ENCODE data around the gene RBKS.
A peak's percentile ranks its signal among the peaks of the same experiment; 100 is the strongest.

The RBKS gene

GRCh38 chr2:27890146-27890923 is at the start of gene RBKS, which contains the start of gene BABAM2:
Gene RBKS (minus strand): TSS chr2:27890387. CDS start chr2:27890345, 42 bp downstream.
Gene BABAM2 (plus strand): TSS chr2:27890729. CDS start chr2:27894557, 3,828 bp downstream.
- DNase-seq: peak; percentile 90 to 97 (median 94)

GRCh38 chr2:27935026-27935425 is 44.8 kb upstream of the RBKS start:
- DNase-seq: no peak

DNA sequence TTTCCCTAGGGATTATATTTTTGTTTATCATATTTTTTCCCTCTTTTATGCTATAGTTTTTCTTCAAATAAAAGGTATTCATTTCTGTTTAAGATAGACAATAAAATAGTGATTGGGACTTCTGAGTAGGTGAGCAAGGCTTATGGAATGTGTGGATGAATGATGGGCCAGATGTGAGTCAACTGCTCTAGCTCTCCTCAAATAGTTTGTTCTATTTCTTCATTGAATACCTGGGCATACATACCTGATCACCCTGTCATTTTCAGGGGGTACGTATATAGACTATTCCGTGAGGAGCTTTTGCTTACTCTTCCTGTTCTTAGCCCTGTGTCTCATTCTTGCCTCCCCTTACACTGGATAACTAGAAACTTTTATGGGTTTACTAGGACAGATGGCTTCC is 42.2 kb upstream of the RBKS start:
- DNase-seq: no peak

- DNase-seq: no peak
These were observed 41.3 kb upstream of the RBKS start for GRCh38 chr2:27931361-27931950.

DNA sequence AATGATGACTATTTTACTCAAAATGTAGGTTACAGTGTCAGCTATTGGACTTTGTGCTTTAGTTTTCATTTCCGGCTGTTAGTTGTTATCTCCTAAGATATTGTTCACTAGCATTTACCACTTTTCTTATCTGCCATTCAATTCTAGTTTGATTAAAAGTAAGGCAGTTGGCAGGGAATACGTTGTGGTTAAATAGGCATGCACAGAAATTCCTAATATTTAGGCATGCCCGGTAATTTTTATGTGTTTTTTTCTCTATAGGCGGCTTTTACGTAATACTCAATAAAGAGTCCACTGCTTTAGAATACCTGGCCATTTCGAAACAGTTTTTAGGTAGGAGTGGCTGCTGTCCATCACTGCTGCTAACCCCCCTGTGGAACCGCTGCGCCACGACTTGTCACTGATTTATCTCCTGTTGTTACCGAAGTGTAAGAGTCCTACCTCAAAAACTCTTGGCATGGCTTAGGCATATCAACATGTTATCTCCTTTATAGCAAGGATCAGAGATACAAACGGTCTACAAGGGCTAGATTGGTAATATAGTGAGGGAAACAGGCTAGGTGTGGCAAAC is 39.8 kb upstream of the RBKS start:
- DNase-seq: no peak

DNA sequence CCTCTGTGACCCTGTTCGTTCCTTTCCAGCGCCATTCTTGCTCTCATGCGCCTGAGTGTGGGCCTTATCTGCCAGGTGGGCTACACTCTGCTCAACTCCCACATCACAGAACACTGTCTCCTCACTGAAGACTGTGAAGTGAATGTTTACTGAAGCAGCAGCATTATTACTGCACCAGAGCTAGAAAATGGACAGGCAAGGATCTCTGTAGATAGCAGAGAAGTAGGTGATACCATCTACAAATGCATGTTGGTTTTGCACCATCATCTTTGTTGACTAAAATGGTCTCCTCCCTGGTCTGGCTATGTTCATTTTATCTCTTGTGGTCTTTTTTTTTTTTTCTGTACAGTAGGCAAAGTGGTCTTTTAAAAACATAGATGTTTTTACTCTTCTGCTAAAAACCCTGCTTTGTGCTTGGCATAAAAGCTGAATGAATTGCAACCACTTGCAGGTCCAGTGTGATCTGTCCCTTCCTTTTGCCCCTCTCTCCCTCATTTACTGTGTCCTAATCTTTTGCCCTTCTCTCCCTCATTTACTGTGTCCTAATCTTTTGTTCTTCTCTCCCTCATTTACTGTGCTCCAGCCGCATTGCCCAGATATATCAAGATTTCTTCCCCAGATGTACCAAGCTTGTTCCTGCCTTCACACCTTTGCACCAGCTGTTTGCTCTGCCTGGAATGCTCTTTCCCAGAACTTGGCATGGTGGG is 35.7 kb upstream of the RBKS start:
- no peak for DNase-seq

DNA sequence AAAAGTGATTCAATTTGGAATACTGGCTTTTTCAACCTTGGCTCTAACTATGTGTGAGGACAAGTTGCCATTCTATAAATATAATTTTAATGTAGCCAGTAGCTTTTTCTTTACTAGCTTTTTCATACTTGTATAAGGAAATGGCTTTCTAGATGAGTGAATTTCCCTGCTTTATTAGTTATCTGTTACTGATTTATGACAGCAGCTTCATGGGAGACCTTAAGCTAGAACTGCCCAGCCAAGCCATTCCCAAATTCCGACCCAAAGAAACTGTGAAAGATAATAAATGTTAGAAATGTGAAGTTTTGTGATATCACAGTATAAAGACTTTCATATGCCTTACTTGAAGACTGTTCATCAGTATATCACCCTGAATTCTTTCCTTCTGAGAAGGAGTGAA is 32.7 kb upstream of the RBKS start:
- DNase-seq: no peak

GRCh38 chr2:27921880-27922547 is 31.8 kb upstream of the RBKS start:
- no peak for DNase-seq

GRCh38 chr2:27921424-27921823 is 31.2 kb upstream of the RBKS start:
- no peak for DNase-seq

- DNase-seq: peak; percentile 70 to 93 (median 90)
These were observed 30.1 kb upstream of the RBKS start for GRCh38 chr2:27920148-27920885.

DNA sequence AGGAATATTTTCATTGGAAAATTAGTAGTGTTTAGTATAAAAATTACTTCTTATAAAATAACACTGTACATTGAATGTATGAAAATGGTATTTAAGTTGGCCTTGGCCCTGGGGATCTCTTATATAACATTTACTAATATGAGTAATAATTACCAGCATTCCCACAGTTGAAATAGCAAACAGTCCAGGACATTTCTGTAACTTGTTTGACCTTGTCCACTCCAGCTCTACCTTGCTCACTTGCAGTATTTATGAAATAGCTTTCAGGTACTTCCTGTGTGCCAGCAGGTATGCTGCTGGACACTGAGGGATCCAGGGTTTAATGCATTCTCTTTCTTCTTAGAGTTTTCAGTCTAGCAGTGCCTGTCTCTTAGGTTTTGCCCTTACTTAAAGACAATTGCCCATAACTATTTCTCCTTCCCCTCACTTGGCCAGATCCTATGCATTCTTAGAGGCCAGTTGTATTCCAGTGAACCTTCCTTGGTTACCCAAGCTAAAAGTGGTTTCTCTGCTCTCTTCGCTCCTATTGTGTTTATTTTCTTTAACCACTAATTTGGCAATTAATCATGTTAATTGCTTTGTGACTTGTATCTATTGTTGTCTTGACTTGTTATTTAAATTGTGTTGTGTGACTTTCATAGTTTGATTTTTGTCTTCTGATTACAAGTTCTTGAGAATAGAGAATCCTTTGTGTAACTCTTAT is 26.3 kb upstream of the RBKS start:
- DNase-seq: no peak

GRCh38 chr2:27915874-27916273 is 25.7 kb upstream of the RBKS start:
- DNase-seq: no peak

- DNase-seq: no peak
These were observed 25.0 kb upstream of the RBKS start for GRCh38 chr2:27915191-27915590.

DNA sequence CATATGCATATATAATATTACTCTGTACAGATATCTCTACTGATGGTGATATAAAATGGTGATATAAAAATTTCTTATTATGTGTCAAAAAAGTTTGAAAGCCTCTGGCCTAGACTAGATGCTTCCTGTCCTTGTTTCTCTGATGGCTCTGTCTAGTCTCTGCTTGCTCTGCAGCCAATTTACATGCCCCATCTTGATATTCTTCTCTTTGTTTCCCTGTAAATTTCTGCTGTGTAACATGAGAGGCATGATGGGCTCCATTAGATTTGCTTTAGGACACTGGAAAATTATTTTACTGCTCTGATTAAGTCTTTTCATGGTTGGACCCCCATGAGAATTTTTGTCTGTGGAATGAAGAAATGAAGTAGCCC is 24.6 kb upstream of the RBKS start:
- no peak for DNase-seq

DNA sequence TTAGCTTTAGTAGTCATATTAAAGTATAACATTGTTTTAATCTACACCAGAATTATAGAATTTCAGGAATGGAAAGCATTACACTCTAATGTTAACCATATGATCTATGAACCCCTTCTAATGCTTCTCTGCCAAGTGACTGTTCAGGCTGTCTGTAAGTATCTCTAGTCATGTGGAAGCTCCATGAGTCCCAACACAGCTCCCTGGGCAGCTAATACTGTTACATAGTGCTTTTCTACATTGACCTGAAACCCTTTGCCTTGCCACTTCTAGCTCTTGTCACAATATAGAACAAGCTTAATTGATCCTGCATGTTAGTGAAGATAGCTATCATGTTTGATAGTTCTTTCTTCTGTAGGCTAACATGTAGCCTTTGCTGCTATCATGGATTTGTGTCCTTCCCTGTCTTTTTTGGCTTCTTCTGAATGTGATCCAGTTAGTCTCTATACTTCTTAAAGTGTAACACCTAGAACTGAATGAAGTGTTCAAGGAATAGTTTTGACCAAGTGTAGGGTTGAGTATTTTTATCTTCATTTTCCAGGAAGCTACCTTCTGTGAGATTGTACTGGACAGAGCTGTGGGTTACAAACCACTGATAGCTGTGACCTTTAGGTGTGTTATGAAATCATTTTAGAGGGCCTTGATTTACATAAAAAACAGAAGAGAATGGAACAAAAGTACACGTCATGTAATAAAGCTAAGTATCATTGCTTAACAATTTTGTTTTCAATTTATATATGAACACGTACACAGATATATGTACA is 24.0 kb upstream of the RBKS start:
- DNase-seq: peak in 1 of 3 donors; percentile 38

DNA sequence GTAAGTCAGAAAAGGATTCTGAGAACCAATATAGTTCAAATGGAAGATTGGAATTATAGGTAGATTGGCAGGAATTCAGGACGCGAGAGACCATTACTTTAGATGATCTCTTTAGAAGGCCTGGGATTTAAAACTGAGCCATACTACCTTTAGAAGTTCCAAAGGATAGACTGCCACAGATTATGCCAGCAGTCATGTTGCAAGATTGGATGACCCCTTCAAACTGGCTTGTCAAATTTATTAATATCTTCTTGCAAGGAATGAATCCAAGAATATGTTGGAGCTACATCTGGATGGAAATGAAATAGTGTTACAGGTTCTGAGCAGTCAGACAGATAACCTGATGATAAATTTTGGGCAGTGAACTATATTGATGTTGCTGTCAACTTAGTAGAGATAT is 22.3 kb upstream of the RBKS start:
- no peak for DNase-seq

GRCh38 chr2:27911458-27912210 is 21.4 kb upstream of the RBKS start:
- no peak for DNase-seq

GRCh38 chr2:27909901-27910300 is 19.7 kb upstream of the RBKS start:
- no peak for DNase-seq

DNA sequence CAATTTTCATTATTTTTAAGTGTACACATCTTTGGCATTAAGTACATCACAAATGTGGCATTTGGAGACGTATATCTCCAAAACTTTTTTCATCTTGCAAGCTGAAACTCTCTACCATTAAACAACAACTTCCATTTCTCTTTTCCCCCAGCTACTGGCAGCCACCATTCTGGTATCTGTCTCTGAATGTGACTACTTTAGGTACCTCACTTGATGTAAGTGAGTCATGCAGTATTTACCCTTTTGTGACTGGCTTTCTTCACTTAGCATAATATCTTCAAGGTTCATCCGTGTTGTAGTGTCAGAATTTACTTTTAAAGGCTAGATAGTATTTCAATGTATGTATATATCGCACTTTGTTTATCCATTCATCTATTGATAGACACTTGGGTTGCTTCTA is 17.4 kb upstream of the RBKS start:
- DNase-seq: no peak

- no peak for DNase-seq
These were observed 15.9 kb upstream of the RBKS start for GRCh38 chr2:27906074-27906473.
